K562 (cell line): ENCODE results near the gene UQCR11. TPM values are rescaled to one million over a fixed set of nuclear protein-coding genes. Genes with fewer than 3 reads are reported as not detected.

ENCODE experiments used
- CHD1 ChIP-seq: fragments of 200-600 bp; sonication (generic); IDR thresholded peaks from one replicate; pipeline ENCODE4 v1.6.1; 2012; ENCODE audit warnings: mild to moderate bottlenecking, moderate library complexity, low read length, inconsistent platforms
- E2F5 ChIP-seq: sonication (generic); formaldehyde crosslinking; IDR thresholded peaks from 2 replicates; pipeline ENCODE4 v1.8.0; 2022; ENCODE audit warnings: mild to moderate bottlenecking, missing genetic modification reagents
- EP300 ChIP-seq: IDR thresholded peaks from 2 replicates; pipeline ENCODE4 v1.6.1; 2012; ENCODE audit warnings: low read length, improper control_type of control experiment
- ETS1 ChIP-seq: conservative IDR thresholded peaks from 2 replicates; pipeline ENCODE4 v1.6.1; 2011; ENCODE audit warnings: low read depth, mild to moderate bottlenecking, low read length; ENCODE audit not compliant: control insufficient read depth
- FOXM1 ChIP-seq, 2 experiments: fragments of 450-650 bp in 1 of 2; sonication (generic) in 1 of 2; formaldehyde crosslinking in 1 of 2; IDR thresholded peaks; 2 replicates each; pipeline versions ENCODE4 v1.6.1 to v1.9.0; 2017 to 2022; ENCODE audit warnings: low read depth in 2 of 2, mild to moderate bottlenecking in 2 of 2, missing genetic modification reagents in 1 of 2, moderate library complexity in 1 of 2
- PBX2 ChIP-seq, 2 experiments: IDR thresholded peaks in 1 of 2; conservative IDR thresholded peaks in 1 of 2; 2 replicates each; pipeline ENCODE4 v1.6.1; 2016; ENCODE audit warnings: low read depth in 2 of 2, mild to moderate bottlenecking in 1 of 2, missing compliant biosample characterization in 1 of 2, missing genetic modification characterization in 1 of 2, moderate library complexity in 1 of 2
- PCBP1 ChIP-seq: fragments of 200-400 bp; formaldehyde crosslinking; IDR thresholded peaks from 2 replicates; pipeline ENCODE4 v1.6.1; 2018; ENCODE audit warnings: mild to moderate bottlenecking, low read depth, low read length; ENCODE audit not compliant: poor library complexity, severe bottlenecking
- SIX5 ChIP-seq, 2 experiments: IDR thresholded peaks; 2 replicates each; pipeline ENCODE4 v1.6.1; 2011; ENCODE audit warnings: low read length in 2 of 2, borderline replicate concordance in 1 of 2, low read depth in 1 of 2, mild to moderate bottlenecking in 1 of 2, moderate library complexity in 1 of 2; ENCODE audit not compliant: insufficient read depth in 1 of 2
- TBP ChIP-seq: optimal IDR thresholded peaks from 2 replicates; pipeline ENCODE3; 2011; ENCODE audit warnings: low read depth, low read length, improper control_type of control experiment
- TSHZ1 ChIP-seq: fragments of 250-450 bp; sonication (Bioruptor Pico); IDR thresholded peaks from 2 replicates; pipeline ENCODE4 v1.4.0; 2020; ENCODE audit warnings: mild to moderate bottlenecking, moderate library complexity
- ZNF655 ChIP-seq: fragments of 250-450 bp; sonication (Bioruptor Pico); IDR thresholded peaks from 2 replicates; pipeline ENCODE4 v1.5.0; 2021
- ZNF778 ChIP-seq: fragments of 450-650 bp; formaldehyde crosslinking; IDR thresholded peaks from 2 replicates; pipeline ENCODE4 v1.4.0; 2020; ENCODE audit warnings: mild to moderate bottlenecking, moderate library complexity
- polyA plus RNA-seq, 8 experiments: library from polyadenylated mRNA; depleted of rRNA in 4 of 8; stranded (reverse) in 5 of 8; unstranded in 3 of 8; fragments of >200 nt; fragmentation: Nextera tagmentation in 2 of 8; fragmentation: Illumina TruSeq in 1 of 8; extraction: Ambion mirVana in 2 of 8; extraction: Trizol in 1 of 8; gene quantifications; 2 replicates each; pipeline versions ENCODE4 v1.2.1 to v1.2.3, GENCODE V29; 2011 to 2014; ENCODE audit warnings: inconsistent platforms in 1 of 8, missing spikeins in 1 of 8
- total RNA-seq, 7 experiments: library from RNA; depleted of rRNA in 6 of 7; stranded (reverse); fragments of >200 nt in 6 of 7; fragmentation: Illumina TruSeq in 2 of 7; extraction: Trizol in 2 of 7; gene quantifications; 2 replicates each; pipeline versions ENCODE4 v1.2.1 to v1.2.3, GENCODE V29; 2011 to 2021; ENCODE audit warnings: low replicate concordance in 1 of 7

The UQCR11 gene
- total and polyA plus RNA-seq, 9 of the 15 experiments (the other 6 are each of a cell fraction or from before 2014, with no cell fraction given), result 57.6 to 394 (median 259) TPM

GRCh38 chr19:1592755-1593500 lies 12.3 kb downstream of the UQCR11 start, which contains the start of gene MBD3 (continued):
- TF ChIP-seq ZNF778 (CRISPR knock-in tag) (no peak), FOXM1 (IDR thresholded peaks at IDR 0.05; ENCODE audit: low read depth) (no peak), FOXM1 (CRISPR knock-in tag; IDR thresholded peaks at IDR 0.05; ENCODE audit: low read depth) (no peak), PBX2 (CRISPR knock-in tag; IDR thresholded peaks at IDR 0.05; ENCODE audit: low read depth) (peak; percentile 34; the same call in 1 of the 2 replicates), PBX2 (tag; conservative IDR thresholded peaks at IDR 0.05; ENCODE audit: low read depth) (no peak), E2F5 (CRISPR knock-in tag) (no peak), TBP (peak; percentile 8), ZNF655 (CRISPR knock-in tag) (no peak), CHD1 (no peak), SIX5 (IDR thresholded peaks at IDR 0.05; ENCODE audit: borderline replicate concordance in 1 of 2, insufficient read depth in 1 of 2, low read depth in 1 of 2, low read length in 2 of 2) (no peak), EP300 (0 out of 2 replicates have a peak, but pooled peaks have one; percentile 23), TSHZ1 (no peak), PCBP1 (no peak), ETS1 (no peak)
